Left ventricle myocardium inferior (tissue), 1 donor: ENCODE measurements around the gene SUPT6H. TPM values are rescaled to one million over a fixed set of nuclear protein-coding genes. Genes with fewer than 3 reads are reported as not detected.
A peak's percentile ranks its signal among the peaks of the same experiment; 100 is the strongest.

Experiments used
- DNase-seq: peaks from one replicate; pipeline ENCODE4 v3.0.0-alpha.2; 2020
- H3K27ac ChIP-seq: fragments of 200-600 bp; replicated peaks from 2 replicates; pipeline ENCODE4 v1.8.0; 2021
- H3K27me3 ChIP-seq: fragments of 200-600 bp; 2 replicates; pipeline ENCODE4 v1.8.0; 2021; ENCODE audit warnings: low read depth
- H3K36me3 ChIP-seq: fragments of 200-600 bp; 2 replicates; pipeline ENCODE4 v1.8.0; 2021
- H3K4me1 ChIP-seq: fragments of 200-600 bp; 2 replicates; pipeline ENCODE4 v1.8.0; 2021
- H3K4me3 ChIP-seq: fragments of 200-600 bp; 2 replicates; pipeline ENCODE4 v1.8.0; 2021; ENCODE audit warnings: mild to moderate bottlenecking, moderate library complexity
- H3K9me3 ChIP-seq: fragments of 200-600 bp; replicated peaks from 2 replicates; pipeline ENCODE4 v1.8.0; 2021
- CTCF ChIP-seq: fragments of 200-600 bp; IDR thresholded peaks from 2 replicates; pipeline ENCODE4 v1.8.0; 2021; ENCODE audit warnings: antibody characterized with exemption, mild to moderate bottlenecking, borderline replicate concordance
- intact Hi-C: fragments of 100-400 bp; cut with micrococcal nuclease; formaldehyde crosslinking; loops from one replicate; pipeline ENCODE4 v1.11.0; 2022
- total RNA-seq: library from RNA; stranded (reverse); fragmentation: NEBNext Ultra II Directional; extraction: Animal tissue kit (Norgen Biotek cat#: 25700); gene quantifications from one replicate; pipeline ENCODE4 v1.2.1, GENCODE V29; 2021
- donor health status: DM: no; HTN: yes; CAD: no; lungs with severe emphysema.

Gene SUPT6H
- total RNA-seq, 1 donor from 2014 or later: 44.8 TPM

- DNase-seq: peak; percentile 68
- Histone ChIP-seq H3K4me3 (peak within 1 kb of the TSS; percentile 78), H3K9me3 (no peaks in the 10 kb centered on the region), H3K27me3 (no peaks in the 10 kb centered on the region), H3K36me3 (peaks cover 36% of the 10 kb centered on the region), H3K4me1 (peaks cover 63% of the 10 kb centered on the region), H3K27ac (peak within 1 kb of the TSS; percentile 98)
- TF ChIP-seq CTCF: no peak
- intact Hi-C loops: no loop called here
Observed at GRCh38 chr17:28726226-28726626, 64.2 kb downstream of the SUPT6H start, which contains the start of gene TLCD1. TSS of gene TLCD1 (minus strand) at chr17:28726233. CDS start at chr17:28726097, 136 bp downstream.

GRCh38 chr17:28726627-28727491 is 64.9 kb downstream of the SUPT6H start:
- peak overlapping the region; percentile 78 for H3K4me3 ChIP-seq
- DNase-seq: peak; percentile 91
- H3K27me3 ChIP-seq: no peaks in the 10 kb centered on the region
- intact Hi-C loops: no loop called here
- H3K9me3 ChIP-seq: no peaks in the 10 kb centered on the region
- peak; percentile 99 for TF ChIP-seq CTCF
- peaks cover 30% of the 10 kb centered on the region for H3K36me3 ChIP-seq
- H3K4me1 ChIP-seq: peaks cover 57% of the 10 kb centered on the region
- peak overlapping the region; percentile 98 for H3K27ac ChIP-seq

- no peak for TF ChIP-seq CTCF
- Histone ChIP-seq H3K36me3 (peaks cover 12% of the 10 kb centered on the region), H3K9me3 (no peaks in the 10 kb centered on the region), H3K4me3 (peak within 1 kb of the TSS; percentile 78), H3K4me1 (peaks cover 43% of the 10 kb centered on the region), H3K27me3 (no peaks in the 10 kb centered on the region), H3K27ac (peak within 1 kb of the TSS; percentile 98)
- DNase-seq: peak; percentile 95
- intact Hi-C loops: no loop called here
Observed at GRCh38 chr17:28728364-28729200, 66.6 kb downstream of the SUPT6H start, which contains the start of gene NEK8. TSS of gene NEK8 (plus strand) at chr17:28728788. CDS start at chr17:28728814, 26 bp downstream.

GRCh38 chr17:28729950-28730330 is 67.9 kb downstream of the SUPT6H start:
- Histone ChIP-seq H3K27ac (no peak overlapping the region), H3K4me1 (peaks cover 41% of the 10 kb centered on the region), H3K9me3 (no peaks in the 10 kb centered on the region), H3K4me3 (no peak overlapping the region), H3K36me3 (no peaks in the 10 kb centered on the region), H3K27me3 (no peaks in the 10 kb centered on the region)
- DNase-seq: no peak
- intact Hi-C loops: no loop called here
- no peak for TF ChIP-seq CTCF

- Histone ChIP-seq H3K27me3 (no peaks in the 10 kb centered on the region), H3K4me1 (peaks cover 11% of the 10 kb centered on the region), H3K9me3 (no peaks in the 10 kb centered on the region), H3K27ac (no peak overlapping the region), H3K36me3 (no peaks in the 10 kb centered on the region), H3K4me3 (no peak overlapping the region)
- TF ChIP-seq CTCF: no peak
- intact Hi-C loops: no loop called here
- no peak for DNase-seq
Observed at GRCh38 chr17:28733346-28733745, 71.3 kb downstream of the SUPT6H start.
